Epithelial cell of esophagus (primary cell): ENCODE measurements around the gene SLC20A1.

ENCODE experiments used
- DNase-seq: peaks from one replicate; pipeline ENCODE4 v3.0.0; 2010; ENCODE audit warnings: low read depth
- H3K4me3 ChIP-seq: 2 replicates; pipeline ENCODE4 v1.5.1; 2011; ENCODE audit warnings: mild to moderate bottlenecking, low read length, control low read depth
- CTCF ChIP-seq: IDR thresholded peaks from 2 replicates; pipeline ENCODE4 v1.5.1; 2011; ENCODE audit warnings: low read depth, mild to moderate bottlenecking, low read length, control low read depth, inconsistent platforms; ENCODE audit not compliant: insufficient read depth; ENCODE audit errors: missing control alignments

SLC20A1 gene

GRCh38 chr2:112683550-112684414, 38.0 kb downstream of the SLC20A1 start:
- DNase-seq, result no peak
- H3K4me3 ChIP-seq, result no peak overlapping the region
- TF ChIP-seq CTCF, result no peak

GRCh38 chr2:112684415-112684775, 38.7 kb downstream of the SLC20A1 start:
- no peak overlapping the region for H3K4me3 ChIP-seq
- TF ChIP-seq CTCF, result no peak

GRCh38 chr2:112685271-112685884, 39.6 kb downstream of the SLC20A1 start:
- H3K4me3 ChIP-seq, result no peak overlapping the region
- peak; percentile 29 for TF ChIP-seq CTCF
- no peak for DNase-seq

More at GRCh38 chr2:112684415-112684775, 38.7 kb downstream of the SLC20A1 start:
- DNase-seq, result no peak

- H3K4me3 ChIP-seq, result no peak overlapping the region
- no peak for DNase-seq
- no peak for TF ChIP-seq CTCF
Observed at GRCh38 chr2:112686348-112687217, 40.8 kb downstream of the SLC20A1 start.

- TF ChIP-seq CTCF, result no peak
- no peak overlapping the region for H3K4me3 ChIP-seq
- DNase-seq, result no peak
Observed at GRCh38 chr2:112687522-112687921, 41.8 kb downstream of the SLC20A1 start.

GRCh38 chr2:112688086-112688880, 42.5 kb downstream of the SLC20A1 start:
- DNase-seq, result no peak
- TF ChIP-seq CTCF, result no peak
- H3K4me3 ChIP-seq, result no peak overlapping the region
